HepG2 (cell line): Measurements from ENCODE around the gene CADPS. TPM values are rescaled to one million over a fixed set of nuclear protein-coding genes. Genes with fewer than 3 reads are reported as not detected.
A peak's percentile ranks its signal among the peaks of the same experiment; 100 is the strongest.

Source experiments
- ATAC-seq: fragments of 200-7000 bp; cut with Tn5 transposase; 3 replicates; pipeline ENCODE4 v1.9.1; 2020; ENCODE audit warnings: mild to moderate bottlenecking, moderate library complexity
- BruUV-seq: library from RNA; stranded (reverse); fragments of 400-500 nt; replicated peaks from 2 replicates; lab custom pipeline; 2021; lab: Mats Ljungman, UMichigan
- CTCF ChIA-PET: fragments of 300-600 bp; formaldehyde crosslinking; extraction: SDS; loops from one replicate; lab custom pipeline; 2021; ENCODE audit warnings: low total read pairs, inconsistent platforms, low intra/inter-chr PET ratio; lab: Yijun Ruan, JAX
- POLR2A ChIA-PET: fragments of 350-600 bp; sonication (Branson Sonifier 250); formaldehyde crosslinking; loops from one replicate; lab custom pipeline; 2020; ENCODE audit warnings: antibody characterized with exemption, inconsistent platforms; lab: Yijun Ruan, JAX
- DNase-seq: peaks from one replicate; pipeline ENCODE4 v3.0.0-alpha.2; 2015; ENCODE audit warnings: low spot score
- FAIRE-seq: peaks from 3 replicates; lab custom pipeline; 2011; peaks lifted over from hg19 to GRCh38; lab: Jason Lieb, UNC
- H2AFZ ChIP-seq: one replicate; pipeline ENCODE4 v1.6.1; 2011; ENCODE audit warnings: low read length, inconsistent platforms
- H3K27ac ChIP-seq: fragments of 300-600 bp; 3 replicates; pipeline ENCODE4 v1.8.0; 2011; ENCODE audit warnings: mixed run types, mild to moderate bottlenecking, mixed read lengths, low read length, inconsistent platforms; ENCODE audit not compliant: insufficient read depth; ENCODE audit errors: extremely low read length
- H3K27me3 ChIP-seq, 2 experiments: fragments of 200-600 bp in 1 of 2; 2 replicates in 1 of 2; 3 replicates in 1 of 2; pipeline versions ENCODE4 v1.6.0 to v1.8.0; 2011; ENCODE audit warnings: low read length in 2 of 2, mild to moderate bottlenecking in 2 of 2, moderate library complexity in 2 of 2, inconsistent platforms in 1 of 2; ENCODE audit not compliant: insufficient read depth in 2 of 2, control insufficient read depth in 1 of 2
- H3K36me3 ChIP-seq, 2 experiments: fragments of 200-600 bp in 1 of 2; replicated peaks in 1 of 2; 2 replicates in 1 of 2; 3 replicates in 1 of 2; pipeline versions ENCODE4 v1.5.1 to v1.8.0; 2011; ENCODE audit warnings: low read length in 2 of 2, inconsistent platforms in 1 of 2; ENCODE audit not compliant: insufficient read depth in 2 of 2, control insufficient read depth in 1 of 2
- H3K4me1 ChIP-seq: 2 replicates; pipeline ENCODE4 v1.5.1; 2012; ENCODE audit warnings: low read length, inconsistent platforms; ENCODE audit not compliant: insufficient read depth
- H3K4me2 ChIP-seq: 2 replicates; pipeline ENCODE4 v1.6.0; 2011; ENCODE audit warnings: low read depth, low read length, inconsistent platforms
- H3K4me3 ChIP-seq, 3 experiments: fragments of 200-600 bp in 1 of 3; sonication (generic), shearing (Covaris generic) in 1 of 3; replicated peaks in 1 of 3; 2 replicates each; pipeline ENCODE4 v1.5.1; 2011 to 2016; ENCODE audit warnings: low read length in 3 of 3, inconsistent platforms in 2 of 3, low read depth in 2 of 3, mild to moderate bottlenecking in 2 of 3, control low read depth in 1 of 3, mixed read lengths in 1 of 3; ENCODE audit not compliant: insufficient read depth in 1 of 3
- H3K79me2 ChIP-seq: one replicate; pipeline ENCODE4 v1.6.1; 2011; ENCODE audit warnings: low read length, inconsistent platforms; ENCODE audit not compliant: insufficient read depth
- H3K9ac ChIP-seq: 2 replicates; pipeline ENCODE4 v1.6.0; 2011; ENCODE audit warnings: mild to moderate bottlenecking, low read depth, low read length, inconsistent platforms; ENCODE audit not compliant: insufficient read depth
- H3K9me3 ChIP-seq: 2 replicates; pipeline ENCODE4 v1.5.1; 2012; ENCODE audit warnings: mild to moderate bottlenecking, low read length
- H4K20me1 ChIP-seq: 2 replicates; pipeline ENCODE4 v1.6.0; 2011; ENCODE audit warnings: inconsistent platforms, mild to moderate bottlenecking, low read length, moderate library complexity; ENCODE audit not compliant: insufficient read depth
- ZBTB40 ChIP-seq, 2 experiments: fragments of 450-650 bp in 1 of 2; sonication (generic) in 1 of 2; formaldehyde crosslinking in 1 of 2; IDR thresholded peaks; 2 replicates each; pipeline versions ENCODE4 v1.6.1 to v1.8.0; 2016 to 2022; ENCODE audit warnings: antibody characterized with exemption in 1 of 2, mild to moderate bottlenecking in 1 of 2, missing genetic modification reagents in 1 of 2
- ZNF710 ChIP-seq: sonication (generic); formaldehyde crosslinking; IDR thresholded peaks from 2 replicates; pipeline ENCODE4 v1.5.0; 2020; ENCODE audit warnings: mild to moderate bottlenecking, missing genetic modification reagents, borderline replicate concordance
- WGBS: methylation state at CpG from one replicate; pipeline ENCODE4 v1.1.6; 2017; ENCODE audit warnings: low lambda C conversion rate; 5-methylcytosine and 5-hydroxymethylcytosine counted together
- in situ Hi-C: cut with HindIII; loops from 2 replicates; pipeline ENCODE4 v1.10.0; 2017; ENCODE audit warnings: low pct_unique_long_range_greater_than_20kb; ENCODE audit not compliant: extremely low pct_ligation_motif_present
- intact Hi-C: fragments of 100-400 bp; cut with micrococcal nuclease; formaldehyde crosslinking; loops from one replicate; pipeline ENCODE4 v1.10.0; 2022; ENCODE audit not compliant: unreplicated experiment
- polyA plus RNA-seq, 8 experiments: library from polyadenylated mRNA; depleted of rRNA in 3 of 8; stranded (reverse) in 7 of 8; unstranded in 1 of 8; fragments of >200 nt; fragmentation: Illumina TruSeq in 4 of 8; extraction: Trizol in 4 of 8; gene quantifications; 2 replicates each; pipeline versions ENCODE4 v1.2.1 to v1.2.3, GENCODE V29; 2011 to 2016; ENCODE audit warnings: low read depth in 4 of 8, missing spikeins in 1 of 8, mixed read lengths in 1 of 8; ENCODE audit not compliant: insufficient read depth in 1 of 8
- total RNA-seq, 5 experiments: library from RNA; depleted of rRNA; stranded (reverse); fragments of >200 nt; fragmentation: Illumina TruSeq; extraction: Trizol; gene quantifications; 2 replicates each; pipeline ENCODE4 v1.2.3, GENCODE V29; 2016; ENCODE audit warnings: low read depth in 1 of 5

The CADPS gene
- total and polyA plus RNA-seq, 2 of the 13 experiments (the other 11 are each of a cell fraction or from before 2014, with no cell fraction given), result not detected

GRCh38 chr3:62727981-62728380, 147.2 kb downstream of the CADPS start:
- Histone ChIP-seq H3K4me1 (peaks cover 18% of the 10 kb centered on the region), H3K36me3 (no peaks in the 10 kb centered on the region), H3K27ac (no peak overlapping the region), H3K4me3 (no peak overlapping the region), H4K20me1 (no peaks in the 10 kb centered on the region), H3K27me3 (peaks cover 0 to 4% of the 10 kb centered on the region in 2 experiments; a peak in 3 of 5 replicates), H3K9me3 (no peaks in the 10 kb centered on the region), H3K9ac (no peak overlapping the region), H3K79me2 (no peaks in the 10 kb centered on the region), H2AFZ (no peak overlapping the region), H3K4me2 (no peak overlapping the region)
- BruUV-seq, result no TSS peak
- ATAC-seq (no peak), DNase-seq (no peak), FAIRE-seq (no peak)
- ChIA-PET CTCF (no interaction called here), POLR2A (no interaction called here)
- in situ Hi-C loops (no loop called here), intact Hi-C loops (no loop called here)
- 7% methylated on average over 5 of the region's 5 CpGs for WGBS
- TF ChIP-seq ZBTB40 (IDR thresholded peaks at IDR 0.05), result peak; percentile 70
- no peak for TF ChIP-seq ZBTB40 (CRISPR knock-in tag; IDR thresholded peaks at IDR 0.05)
- TF ChIP-seq ZNF710 (CRISPR knock-in tag), result no peak
